ENCODE measurements around the gene NRDE2. TPM values are rescaled to one million over a fixed set of nuclear protein-coding genes. Genes with fewer than 3 reads are reported as not detected.

NRDE2 gene
- total and polyA plus RNA-seq, 4 donors, result 5.6 to 20.0 (median 13.7) TPM

DNA sequence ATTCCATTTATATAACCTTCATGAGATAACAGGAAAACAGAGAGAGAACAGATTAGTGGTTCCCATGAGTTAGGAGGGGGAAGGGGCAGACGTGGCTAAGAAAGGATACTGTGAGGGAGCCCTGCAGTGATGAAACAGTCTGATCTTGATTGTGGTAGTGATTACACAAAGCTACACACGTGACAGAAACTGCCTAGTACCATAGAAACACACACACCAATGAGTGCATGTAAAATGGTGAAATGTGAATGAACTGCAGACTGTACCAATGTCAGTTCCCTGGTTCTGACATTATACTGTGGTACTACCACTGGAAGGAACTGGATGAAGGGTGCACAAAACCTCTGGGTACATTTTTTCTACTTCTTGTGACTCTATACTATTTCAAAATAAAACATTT is 36.9 kb downstream of the NRDE2 start:
- H3K9me3 ChIP-seq (ENCODE audit: control insufficient read depth in 4 of 4, low read length in 3 of 4), result no peaks in the 10 kb centered on the region
- no peak overlapping the region for H3K27ac ChIP-seq (ENCODE audit: low read depth in 1 of 2, low read length in 2 of 2)
- H3K27me3 ChIP-seq (ENCODE audit: control insufficient read depth in 4 of 4, insufficient read depth in 4 of 4, low read length in 3 of 4), result no peaks in the 10 kb centered on the region
- H3K4me3 ChIP-seq (ENCODE audit: low read depth in 1 of 3, low read length in 3 of 3), result no peak overlapping the region
- H3K4me1 ChIP-seq (ENCODE audit: control insufficient read depth in 4 of 4, insufficient read depth in 4 of 4, low read length in 3 of 4), result no peaks in the 10 kb centered on the region
- H3K9ac ChIP-seq (ENCODE audit: low read depth in 1 of 2, low read length in 2 of 2), result no peak overlapping the region
- peaks cover 6 to 42% (median 31%) of the 10 kb centered on the region in 4 donors for H3K36me3 ChIP-seq (ENCODE audit: control insufficient read depth in 4 of 4, insufficient read depth in 3 of 4, low read depth in 1 of 4, low read length in 3 of 4)
- no peak for DNase-seq (ENCODE audit: low spot score)
- TF ChIP-seq RXRA (IDR thresholded peaks at IDR 0.05), result no peak
- no peak for TF ChIP-seq FOXA2 (IDR thresholded peaks at IDR 0.05)
- no peak for TF ChIP-seq NR2F2 (IDR thresholded peaks at IDR 0.05)
- no peak for TF ChIP-seq HNF4A (conservative IDR thresholded peaks at IDR 0.05)
- TF ChIP-seq, protein P1, sequence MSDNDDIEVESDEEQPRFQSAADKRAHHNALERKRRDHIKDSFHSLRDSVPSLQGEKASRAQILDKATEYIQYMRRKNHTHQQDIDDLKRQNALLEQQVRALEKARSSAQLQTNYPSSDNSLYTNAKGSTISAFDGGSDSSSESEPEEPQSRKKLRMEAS (IDR thresholded peaks at IDR 0.05), result no peak
- TF ChIP-seq, protein P2, sequence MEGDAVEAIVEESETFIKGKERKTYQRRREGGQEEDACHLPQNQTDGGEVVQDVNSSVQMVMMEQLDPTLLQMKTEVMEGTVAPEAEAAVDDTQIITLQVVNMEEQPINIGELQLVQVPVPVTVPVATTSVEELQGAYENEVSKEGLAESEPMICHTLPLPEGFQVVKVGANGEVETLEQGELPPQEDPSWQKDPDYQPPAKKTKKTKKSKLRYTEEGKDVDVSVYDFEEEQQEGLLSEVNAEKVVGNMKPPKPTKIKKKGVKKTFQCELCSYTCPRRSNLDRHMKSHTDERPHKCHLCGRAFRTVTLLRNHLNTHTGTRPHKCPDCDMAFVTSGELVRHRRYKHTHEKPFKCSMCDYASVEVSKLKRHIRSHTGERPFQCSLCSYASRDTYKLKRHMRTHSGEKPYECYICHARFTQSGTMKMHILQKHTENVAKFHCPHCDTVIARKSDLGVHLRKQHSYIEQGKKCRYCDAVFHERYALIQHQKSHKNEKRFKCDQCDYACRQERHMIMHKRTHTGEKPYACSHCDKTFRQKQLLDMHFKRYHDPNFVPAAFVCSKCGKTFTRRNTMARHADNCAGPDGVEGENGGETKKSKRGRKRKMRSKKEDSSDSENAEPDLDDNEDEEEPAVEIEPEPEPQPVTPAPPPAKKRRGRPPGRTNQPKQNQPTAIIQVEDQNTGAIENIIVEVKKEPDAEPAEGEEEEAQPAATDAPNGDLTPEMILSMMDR (IDR thresholded peaks at IDR 0.05; ENCODE audit: low read depth, low read length, missing input control), result no peak
- TF ChIP-seq HNF4G (IDR thresholded peaks at IDR 0.05), result no peak
- no peak for TF ChIP-seq EGR1 (IDR thresholded peaks at IDR 0.05; ENCODE audit: low read depth in 2 of 2)
- TF ChIP-seq, protein P3, sequence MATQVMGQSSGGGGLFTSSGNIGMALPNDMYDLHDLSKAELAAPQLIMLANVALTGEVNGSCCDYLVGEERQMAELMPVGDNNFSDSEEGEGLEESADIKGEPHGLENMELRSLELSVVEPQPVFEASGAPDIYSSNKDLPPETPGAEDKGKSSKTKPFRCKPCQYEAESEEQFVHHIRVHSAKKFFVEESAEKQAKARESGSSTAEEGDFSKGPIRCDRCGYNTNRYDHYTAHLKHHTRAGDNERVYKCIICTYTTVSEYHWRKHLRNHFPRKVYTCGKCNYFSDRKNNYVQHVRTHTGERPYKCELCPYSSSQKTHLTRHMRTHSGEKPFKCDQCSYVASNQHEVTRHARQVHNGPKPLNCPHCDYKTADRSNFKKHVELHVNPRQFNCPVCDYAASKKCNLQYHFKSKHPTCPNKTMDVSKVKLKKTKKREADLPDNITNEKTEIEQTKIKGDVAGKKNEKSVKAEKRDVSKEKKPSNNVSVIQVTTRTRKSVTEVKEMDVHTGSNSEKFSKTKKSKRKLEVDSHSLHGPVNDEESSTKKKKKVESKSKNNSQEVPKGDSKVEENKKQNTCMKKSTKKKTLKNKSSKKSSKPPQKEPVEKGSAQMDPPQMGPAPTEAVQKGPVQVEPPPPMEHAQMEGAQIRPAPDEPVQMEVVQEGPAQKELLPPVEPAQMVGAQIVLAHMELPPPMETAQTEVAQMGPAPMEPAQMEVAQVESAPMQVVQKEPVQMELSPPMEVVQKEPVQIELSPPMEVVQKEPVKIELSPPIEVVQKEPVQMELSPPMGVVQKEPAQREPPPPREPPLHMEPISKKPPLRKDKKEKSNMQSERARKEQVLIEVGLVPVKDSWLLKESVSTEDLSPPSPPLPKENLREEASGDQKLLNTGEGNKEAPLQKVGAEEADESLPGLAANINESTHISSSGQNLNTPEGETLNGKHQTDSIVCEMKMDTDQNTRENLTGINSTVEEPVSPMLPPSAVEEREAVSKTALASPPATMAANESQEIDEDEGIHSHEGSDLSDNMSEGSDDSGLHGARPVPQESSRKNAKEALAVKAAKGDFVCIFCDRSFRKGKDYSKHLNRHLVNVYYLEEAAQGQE (IDR thresholded peaks at IDR 0.05), result no peak
- TF ChIP-seq RAD21 (IDR thresholded peaks at IDR 0.05), result no peak
- WGBS, result 56% methylated on average over 2 of the region's 2 CpGs

DNA sequence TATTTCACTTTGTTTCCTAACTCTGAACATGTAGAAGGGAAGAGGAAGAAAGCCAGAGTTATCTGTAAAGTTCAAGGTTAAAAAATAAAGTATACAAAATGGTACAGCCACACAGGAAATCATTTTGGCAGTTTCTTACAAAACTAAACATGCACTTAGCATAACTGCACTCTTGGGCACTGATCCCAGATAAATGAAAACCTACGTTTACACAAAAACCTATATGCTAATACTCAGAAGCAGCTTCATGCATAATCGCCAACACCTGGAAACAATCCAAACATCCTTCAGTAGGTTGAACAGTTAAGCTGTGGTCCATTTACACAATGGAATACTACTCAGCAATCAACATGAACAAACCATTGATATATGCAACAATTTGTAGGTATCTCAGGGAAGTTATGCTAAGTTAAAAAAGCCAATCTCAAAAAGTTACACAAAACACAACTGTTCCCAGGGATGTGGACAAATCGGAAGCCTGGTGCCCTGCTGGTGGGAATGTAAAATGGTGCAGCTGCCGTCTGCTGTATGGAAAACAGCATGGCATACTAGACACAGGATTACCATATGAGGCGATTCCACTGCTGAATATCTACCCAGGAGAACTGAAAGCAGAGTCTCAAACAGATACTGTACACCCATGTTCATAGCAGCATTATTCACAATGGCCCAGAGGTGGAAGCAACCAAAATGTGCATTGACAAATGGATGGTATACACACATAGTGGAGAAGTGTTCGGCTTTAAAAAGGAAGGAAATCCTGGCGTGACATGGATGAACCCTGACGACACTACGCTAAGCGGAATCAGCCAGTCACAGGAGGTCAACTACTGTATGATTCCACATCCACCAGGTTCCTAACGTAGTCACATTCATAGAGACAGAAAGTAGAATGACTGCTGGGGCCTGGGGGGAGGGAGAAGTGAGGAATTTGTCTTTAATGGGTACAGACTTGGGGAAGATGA is 37.7 kb downstream of the NRDE2 start:
- Histone ChIP-seq H3K27me3 (ENCODE audit: control insufficient read depth in 4 of 4, insufficient read depth in 4 of 4, low read length in 3 of 4) (no peaks in the 10 kb centered on the region), H3K9me3 (ENCODE audit: control insufficient read depth in 4 of 4, low read length in 3 of 4) (no peaks in the 10 kb centered on the region), H3K4me1 (ENCODE audit: control insufficient read depth in 4 of 4, insufficient read depth in 4 of 4, low read length in 3 of 4) (peaks cover 0 to under 1% (median 0%) of the 10 kb centered on the region in 4 donors), H3K9ac (ENCODE audit: low read depth in 1 of 2, low read length in 2 of 2) (no peak overlapping the region), H3K27ac (ENCODE audit: low read depth in 1 of 2, low read length in 2 of 2) (no peak overlapping the region), H3K36me3 (ENCODE audit: control insufficient read depth in 4 of 4, insufficient read depth in 3 of 4, low read depth in 1 of 4, low read length in 3 of 4) (peaks cover 6 to 44% (median 30%) of the 10 kb centered on the region in 4 donors), H3K4me3 (ENCODE audit: low read depth in 1 of 3, low read length in 3 of 3) (no peak overlapping the region)
- TF ChIP-seq, protein P2 (IDR thresholded peaks at IDR 0.05; ENCODE audit: low read depth, low read length, missing input control), result no peak
- no peak for TF ChIP-seq HNF4A (conservative IDR thresholded peaks at IDR 0.05)
- TF ChIP-seq FOXA1 (IDR thresholded peaks at IDR 0.05), result no peak
- no peak for TF ChIP-seq EGR1 (IDR thresholded peaks at IDR 0.05; ENCODE audit: low read depth in 2 of 2)
- TF ChIP-seq RXRA (IDR thresholded peaks at IDR 0.05), result no peak
- TF ChIP-seq NR2F2 (IDR thresholded peaks at IDR 0.05), result no peak
- no peak for TF ChIP-seq TAF1 (conservative IDR thresholded peaks at IDR 0.05)
- TF ChIP-seq JUND (IDR thresholded peaks at IDR 0.05), result no peak
- TF ChIP-seq, protein P3 (IDR thresholded peaks at IDR 0.05), result no peak
- 85% methylated on average over 11 of the region's 11 CpGs for WGBS
- no peak for DNase-seq (ENCODE audit: low spot score)
